GM23248 (cell line): ENCODE data around the gene PANX2. TPM values are rescaled to one million over a fixed set of nuclear protein-coding genes. Genes with fewer than 3 reads are reported as not detected.

Source experiments
- DNase-seq: peaks from one replicate; pipeline ENCODE4 v3.0.0-alpha.2; 2015
- H2AFZ ChIP-seq: fragments of 200-600 bp; sonication (generic); 2 replicates; pipeline ENCODE4 v1.6.1; 2016; ENCODE audit warnings: antibody characterized with exemption
- H3F3A ChIP-seq: fragments of 200-600 bp; sonication (generic); 2 replicates; pipeline ENCODE4 v1.6.1; 2016; ENCODE audit warnings: mild to moderate bottlenecking, antibody characterized with exemption, mixed run types; ENCODE audit not compliant: insufficient read depth
- H3K27ac ChIP-seq: fragments of 200-600 bp; sonication (generic); 2 replicates; pipeline ENCODE4 v1.5.1; 2016; ENCODE audit warnings: mild to moderate bottlenecking
- H3K27me3 ChIP-seq: fragments of 200-600 bp; sonication (generic); replicated peaks from 2 replicates; pipeline ENCODE4 v1.6.1; 2016; ENCODE audit warnings: mild to moderate bottlenecking; ENCODE audit not compliant: insufficient read depth
- H3K36me3 ChIP-seq: fragments of 200-600 bp; sonication (generic); 2 replicates; pipeline ENCODE4 v1.6.1; 2016; ENCODE audit warnings: low read depth, mild to moderate bottlenecking
- H3K4me1 ChIP-seq: fragments of 200-600 bp; sonication (generic); 2 replicates; pipeline ENCODE4 v1.6.1; 2016; ENCODE audit warnings: mild to moderate bottlenecking; ENCODE audit not compliant: insufficient read depth
- H3K4me2 ChIP-seq: fragments of 200-600 bp; sonication (generic); one replicate; pipeline ENCODE4 v1.6.1; 2016; ENCODE audit warnings: mild to moderate bottlenecking; ENCODE audit not compliant: unreplicated experiment
- H3K4me3 ChIP-seq: fragments of 200-600 bp; sonication (generic); 2 replicates; pipeline ENCODE4 v1.5.1; 2016; ENCODE audit warnings: mild to moderate bottlenecking
- H3K79me2 ChIP-seq: fragments of 200-600 bp; sonication (generic); 2 replicates; pipeline ENCODE4 v1.6.1; 2016; ENCODE audit warnings: mild to moderate bottlenecking; ENCODE audit not compliant: insufficient read depth
- H3K9ac ChIP-seq: fragments of 200-600 bp; sonication (generic); 2 replicates; pipeline ENCODE4 v1.6.1; 2016; ENCODE audit warnings: mild to moderate bottlenecking
- H3K9me2 ChIP-seq: fragments of 200-600 bp; sonication (generic); 2 replicates; pipeline ENCODE4 v1.6.1; 2016; ENCODE audit warnings: mixed run types, mild to moderate bottlenecking, moderate library complexity; ENCODE audit not compliant: insufficient read depth
- H3K9me3 ChIP-seq: fragments of 200-600 bp; sonication (generic); one replicate; pipeline ENCODE4 v1.6.1; 2017; ENCODE audit warnings: low read depth
- H4K20me1 ChIP-seq: fragments of 200-600 bp; sonication (generic); 2 replicates; pipeline ENCODE4 v1.6.0; 2016; ENCODE audit not compliant: insufficient read depth
- EZH2 ChIP-seq: fragments of 200-600 bp; sonication (generic); IDR thresholded peaks from 2 replicates; pipeline ENCODE4 v1.6.1; 2018; ENCODE audit warnings: antibody characterized with exemption, mild to moderate bottlenecking; ENCODE audit not compliant: insufficient read depth, poor library complexity, severe bottlenecking
- EZH2phosphoT487 ChIP-seq: fragments of 200-600 bp; sonication (generic); IDR thresholded peaks from 2 replicates; pipeline ENCODE4 v1.6.1; 2018; ENCODE audit warnings: antibody characterized with exemption, moderate library complexity, mild to moderate bottlenecking, low read depth; ENCODE audit not compliant: insufficient read depth
- WGBS, 2 experiments: methylation state at CpG; one replicate each; pipeline ENCODE4 v1.1.6; 2015 to 2017; ENCODE audit warnings: low lambda C conversion rate in 2 of 2, low coverage in 1 of 2; ENCODE audit errors: missing lambda C conversion rate in 2 of 2; 5-methylcytosine and 5-hydroxymethylcytosine counted together
- in situ Hi-C: fragments of 300-500 bp; cut with MboI; formaldehyde crosslinking; loops from 2 replicates; pipeline ENCODE4 v1.15.0; 2020
- polyA plus RNA-seq: library from polyadenylated mRNA; unstranded; fragments of >200 nt; fragmentation: Nextera tagmentation; extraction: Ambion mirVana; gene quantifications from 2 replicates; pipeline ENCODE4 v1.2.1, GENCODE V29; 2016
- total RNA-seq: library from RNA; depleted of rRNA; stranded (reverse); fragments of >200 nt; shearing (Covaris generic); gene quantifications from 2 replicates; pipeline ENCODE4 v1.2.3, GENCODE V29; 2014

PANX2 gene
- total and polyA plus RNA-seq, 2 experiments from 2014 or later, result 0.18 TPM; not detected in 1

GRCh38 chr22:50213263-50213662 lies 42.7 kb downstream of the PANX2 start:
- Histone ChIP-seq H4K20me1 (no peaks in the 10 kb centered on the region; the same call in 1 of the 2 replicates), H3K9me3 (no peaks in the 10 kb centered on the region), H3K4me3 (no peak overlapping the region), H3F3A (peaks cover 8% of the 10 kb centered on the region; the same call in 1 of the 2 replicates), H3K9me2 (no peaks in the 10 kb centered on the region), H2AFZ (no peak overlapping the region), H3K4me1 (no peaks in the 10 kb centered on the region), H3K27me3 (no peaks in the 10 kb centered on the region), H3K36me3 (0 out of 2 replicates have a peak, but pooled peaks cover 10% of the 10 kb centered on the region), H3K79me2 (peaks cover 40% of the 10 kb centered on the region), H3K27ac (no peak overlapping the region), H3K4me2 (no peak overlapping the region), H3K9ac (no peak overlapping the region)
- WGBS, 2 experiments, result 94 to 98% methylated on average over 9 of the region's 9 CpGs
- DNase-seq, result no peak
- in situ Hi-C loops, result no loop called here
- TF ChIP-seq EZH2phosphoT487, result no peak
- no peak for TF ChIP-seq EZH2

- H3K4me1 ChIP-seq, result no peaks in the 10 kb centered on the region
- peaks cover 8% of the 10 kb centered on the region; the same call in 1 of the 2 replicates for H3F3A ChIP-seq
- TF ChIP-seq EZH2 (no peak), EZH2phosphoT487 (no peak)
- 62 to 66% methylated on average over 15 to 17 of the region's 17 CpGs for WGBS, 2 experiments
- H3K27ac ChIP-seq, result no peak overlapping the region
- H4K20me1 ChIP-seq, result no peaks in the 10 kb centered on the region; the same call in 1 of the 2 replicates
- no peak overlapping the region for H3K4me3 ChIP-seq
- H3K4me2 ChIP-seq, result no peak overlapping the region
- no peak overlapping the region for H2AFZ ChIP-seq
- H3K9me2 ChIP-seq, result no peaks in the 10 kb centered on the region
- H3K9me3 ChIP-seq, result no peaks in the 10 kb centered on the region
- DNase-seq, result no peak
- H3K36me3 ChIP-seq, result 0 out of 2 replicates have a peak, but pooled peaks cover 10% of the 10 kb centered on the region
- no peaks in the 10 kb centered on the region for H3K27me3 ChIP-seq
- H3K9ac ChIP-seq, result no peak overlapping the region
- in situ Hi-C loops, result no loop called here
- peaks cover 40% of the 10 kb centered on the region for H3K79me2 ChIP-seq
These were observed 44.9 kb downstream of the PANX2 start for GRCh38 chr22:50215297-50216054.

DNA sequence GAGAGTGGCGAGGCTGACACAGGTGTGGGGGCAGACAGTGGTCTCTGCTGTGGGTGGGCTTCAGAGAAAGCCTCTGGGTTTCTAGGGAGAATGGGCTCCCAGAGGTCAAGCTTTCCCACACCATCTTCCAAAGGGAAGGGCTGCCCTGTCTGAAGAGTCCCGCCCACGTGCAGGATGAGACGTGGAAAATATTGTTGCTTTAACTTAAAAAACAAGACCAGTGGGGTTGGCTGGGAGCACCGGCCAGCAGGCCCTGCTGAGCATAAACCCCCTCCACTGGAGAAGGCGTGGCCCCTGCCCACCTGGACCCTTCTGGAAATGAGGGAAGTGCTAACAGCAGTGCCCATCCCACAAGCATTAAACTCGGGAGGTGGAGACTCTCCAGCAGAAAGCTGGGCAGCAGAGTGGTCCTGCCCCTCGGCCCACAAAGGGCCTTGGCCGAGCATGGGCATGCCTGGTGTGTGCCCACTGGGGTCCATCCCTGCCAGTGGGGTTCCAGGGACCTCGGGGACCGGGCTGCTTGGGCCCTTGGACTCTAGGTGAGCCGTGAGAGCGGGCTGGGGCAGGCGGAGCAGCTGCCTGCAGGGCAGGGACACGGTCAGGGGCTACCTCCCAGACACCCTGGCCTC lies 45.6 kb downstream of the PANX2 start:
- Histone ChIP-seq H3K4me1 (no peaks in the 10 kb centered on the region), H3K9me2 (no peaks in the 10 kb centered on the region), H3K36me3 (0 out of 2 replicates have a peak, but pooled peaks cover 10% of the 10 kb centered on the region), H4K20me1 (no peaks in the 10 kb centered on the region; the same call in 1 of the 2 replicates), H3K4me3 (no peak overlapping the region), H3F3A (peaks cover 8% of the 10 kb centered on the region; the same call in 1 of the 2 replicates), H3K4me2 (no peak overlapping the region), H3K27me3 (no peaks in the 10 kb centered on the region), H3K9me3 (no peaks in the 10 kb centered on the region), H2AFZ (no peak overlapping the region), H3K79me2 (peaks cover 40% of the 10 kb centered on the region), H3K9ac (no peak overlapping the region), H3K27ac (no peak overlapping the region)
- TF ChIP-seq EZH2 (no peak), EZH2phosphoT487 (no peak)
- no peak for DNase-seq
- in situ Hi-C loops, result no loop called here
- WGBS, 2 experiments, result 86 to 90% methylated on average over 13 to 15 of the region's 15 CpGs

DNA sequence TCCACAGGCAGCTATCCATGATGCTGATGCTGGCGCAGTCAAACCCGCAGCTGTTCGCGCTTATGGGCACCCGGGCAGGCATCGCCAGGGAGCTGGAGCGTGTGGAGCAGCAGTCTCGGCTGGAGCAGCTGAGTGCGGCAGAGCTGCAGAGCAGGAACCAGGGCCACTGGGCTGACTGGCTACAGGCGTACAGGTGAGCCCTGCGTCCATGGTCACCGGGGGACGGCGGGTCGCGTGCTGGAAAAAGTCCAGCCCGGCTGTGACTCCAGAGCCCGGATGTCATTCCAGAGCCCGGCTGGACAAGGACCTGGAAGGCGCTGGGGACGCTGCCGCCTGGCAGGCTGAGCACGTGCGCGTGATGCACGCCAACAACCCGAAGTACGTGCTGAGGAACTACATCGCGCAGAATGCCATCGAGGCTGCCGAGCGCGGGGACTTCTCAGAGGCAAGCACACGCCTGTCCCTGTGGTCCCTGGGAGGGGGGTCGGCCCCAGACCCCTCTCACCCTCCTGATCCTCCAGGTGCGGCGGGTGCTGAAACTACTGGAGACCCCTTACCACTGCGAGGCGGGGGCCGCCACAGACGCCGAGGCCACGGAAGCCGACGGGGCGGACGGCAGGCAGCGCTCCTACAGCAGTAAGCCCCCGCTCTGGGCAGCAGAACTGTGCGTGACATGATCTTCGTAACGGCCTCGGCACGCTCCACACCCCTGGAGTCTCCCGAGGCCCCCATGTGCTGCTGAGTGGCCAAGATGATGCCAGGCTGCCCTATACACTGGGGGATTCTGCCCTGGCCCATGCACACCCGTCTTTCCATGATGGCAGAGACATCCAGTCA lies 46.4 kb downstream of the PANX2 start:
- H3F3A ChIP-seq, result peaks cover 4% of the 10 kb centered on the region; the same call in 1 of the 2 replicates
- in situ Hi-C loops, result no loop called here
- H3K9ac ChIP-seq, result no peak overlapping the region
- H3K9me3 ChIP-seq, result no peaks in the 10 kb centered on the region
- 91 to 95% methylated on average over 53 to 57 of the region's 57 CpGs for WGBS, 2 experiments
- DNase-seq, result no peak
- peaks cover 34% of the 10 kb centered on the region for H3K79me2 ChIP-seq
- no peak overlapping the region for H3K27ac ChIP-seq
- H4K20me1 ChIP-seq, result no peaks in the 10 kb centered on the region; the same call in 1 of the 2 replicates
- H3K36me3 ChIP-seq, result 0 out of 2 replicates have a peak, but pooled peaks cover 10% of the 10 kb centered on the region
- no peak for TF ChIP-seq EZH2
- no peak for TF ChIP-seq EZH2phosphoT487
- H3K9me2 ChIP-seq, result no peaks in the 10 kb centered on the region
- no peak overlapping the region for H3K4me2 ChIP-seq
- no peak overlapping the region for H2AFZ ChIP-seq
- no peaks in the 10 kb centered on the region for H3K4me1 ChIP-seq
- no peak overlapping the region for H3K4me3 ChIP-seq
- H3K27me3 ChIP-seq, result no peaks in the 10 kb centered on the region
